ENCODE measurements around the gene GLOD4.
"Not testable (repeated sequence)": the region's sequence is repeated elsewhere in the genome, so short reads cannot be mapped to it uniquely, and the experiment has no call there.

DNA sequence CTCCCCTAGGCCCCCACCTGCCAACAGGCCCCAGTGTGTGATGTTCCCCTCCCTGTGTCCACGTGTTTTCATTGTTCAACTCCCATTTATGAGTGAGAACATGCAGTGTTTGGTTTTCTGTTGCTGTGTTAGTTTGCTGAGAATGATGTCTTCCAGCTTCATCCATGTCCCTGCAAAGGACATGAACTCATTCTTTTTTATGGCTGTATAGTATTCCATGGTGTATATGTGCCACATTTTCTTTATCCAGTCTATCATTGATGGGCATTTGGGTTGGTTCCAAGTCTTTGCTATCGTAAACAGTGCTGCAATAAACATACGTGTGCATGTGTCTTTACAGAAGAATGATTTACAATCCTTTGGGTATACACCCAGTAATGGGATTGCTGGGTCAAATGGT lies 47.5 kb upstream of the GLOD4 start:
- TF ChIP-seq, protein P1, sequence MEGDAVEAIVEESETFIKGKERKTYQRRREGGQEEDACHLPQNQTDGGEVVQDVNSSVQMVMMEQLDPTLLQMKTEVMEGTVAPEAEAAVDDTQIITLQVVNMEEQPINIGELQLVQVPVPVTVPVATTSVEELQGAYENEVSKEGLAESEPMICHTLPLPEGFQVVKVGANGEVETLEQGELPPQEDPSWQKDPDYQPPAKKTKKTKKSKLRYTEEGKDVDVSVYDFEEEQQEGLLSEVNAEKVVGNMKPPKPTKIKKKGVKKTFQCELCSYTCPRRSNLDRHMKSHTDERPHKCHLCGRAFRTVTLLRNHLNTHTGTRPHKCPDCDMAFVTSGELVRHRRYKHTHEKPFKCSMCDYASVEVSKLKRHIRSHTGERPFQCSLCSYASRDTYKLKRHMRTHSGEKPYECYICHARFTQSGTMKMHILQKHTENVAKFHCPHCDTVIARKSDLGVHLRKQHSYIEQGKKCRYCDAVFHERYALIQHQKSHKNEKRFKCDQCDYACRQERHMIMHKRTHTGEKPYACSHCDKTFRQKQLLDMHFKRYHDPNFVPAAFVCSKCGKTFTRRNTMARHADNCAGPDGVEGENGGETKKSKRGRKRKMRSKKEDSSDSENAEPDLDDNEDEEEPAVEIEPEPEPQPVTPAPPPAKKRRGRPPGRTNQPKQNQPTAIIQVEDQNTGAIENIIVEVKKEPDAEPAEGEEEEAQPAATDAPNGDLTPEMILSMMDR (IDR thresholded peaks at IDR 0.05): not testable (repeated sequence)
- TF ChIP-seq POLR2A (IDR thresholded peaks at IDR 0.05): not testable (repeated sequence)

Measured in body of pancreas (tissue), 4 donors.